Measurements from ENCODE around the gene IRAK3. TPM values are rescaled to one million over a fixed set of nuclear protein-coding genes. Genes with fewer than 3 reads are reported as not detected.
"Not testable (repeated sequence)": the region's sequence is repeated elsewhere in the genome, so short reads cannot be mapped to it uniquely, and the experiment has no call there.

Gene IRAK3
- total RNA-seq, 2 donors from 2014 or later: 3.3 to 3.6 TPM

DNA sequence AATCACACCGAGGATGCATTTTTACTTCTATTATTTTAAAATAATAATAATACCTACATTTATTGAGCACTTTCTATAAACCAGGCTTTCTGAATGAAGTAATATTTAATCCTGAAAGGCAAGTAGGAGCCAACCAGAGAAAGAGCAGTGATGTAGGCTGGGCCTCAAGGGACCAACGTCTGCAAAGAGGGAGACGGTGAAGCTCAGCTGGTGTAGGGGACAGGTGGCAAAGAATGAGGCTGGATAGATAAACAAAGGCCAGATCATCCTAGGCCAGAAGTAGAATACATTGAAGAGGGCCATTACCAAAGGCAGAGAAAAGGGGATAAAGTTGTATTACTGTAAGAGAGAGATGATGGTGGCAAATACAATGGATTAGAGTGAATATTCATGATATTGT lies 18.4 kb upstream of the IRAK3 start:
- peak overlapping the region; percentile 86 for H3K4me3 ChIP-seq
- TF ChIP-seq CTCF (IDR thresholded peaks at IDR 0.05): no peak
- DNase-seq: no peak
- no peak overlapping the region for H3K9ac ChIP-seq (ENCODE audit: low read depth in 2 of 2, low read length in 2 of 2)
- H3K4me1 ChIP-seq: no peaks in the 10 kb centered on the region
- intact Hi-C loops (cut with DNase I): no loop called here
- peak overlapping the region; percentile 100 for H3K27ac ChIP-seq
- H3K9me3 ChIP-seq: no peaks in the 10 kb centered on the region
- no peaks in the 10 kb centered on the region for H3K27me3 ChIP-seq
- no peaks in the 10 kb centered on the region for H3K36me3 ChIP-seq

DNA sequence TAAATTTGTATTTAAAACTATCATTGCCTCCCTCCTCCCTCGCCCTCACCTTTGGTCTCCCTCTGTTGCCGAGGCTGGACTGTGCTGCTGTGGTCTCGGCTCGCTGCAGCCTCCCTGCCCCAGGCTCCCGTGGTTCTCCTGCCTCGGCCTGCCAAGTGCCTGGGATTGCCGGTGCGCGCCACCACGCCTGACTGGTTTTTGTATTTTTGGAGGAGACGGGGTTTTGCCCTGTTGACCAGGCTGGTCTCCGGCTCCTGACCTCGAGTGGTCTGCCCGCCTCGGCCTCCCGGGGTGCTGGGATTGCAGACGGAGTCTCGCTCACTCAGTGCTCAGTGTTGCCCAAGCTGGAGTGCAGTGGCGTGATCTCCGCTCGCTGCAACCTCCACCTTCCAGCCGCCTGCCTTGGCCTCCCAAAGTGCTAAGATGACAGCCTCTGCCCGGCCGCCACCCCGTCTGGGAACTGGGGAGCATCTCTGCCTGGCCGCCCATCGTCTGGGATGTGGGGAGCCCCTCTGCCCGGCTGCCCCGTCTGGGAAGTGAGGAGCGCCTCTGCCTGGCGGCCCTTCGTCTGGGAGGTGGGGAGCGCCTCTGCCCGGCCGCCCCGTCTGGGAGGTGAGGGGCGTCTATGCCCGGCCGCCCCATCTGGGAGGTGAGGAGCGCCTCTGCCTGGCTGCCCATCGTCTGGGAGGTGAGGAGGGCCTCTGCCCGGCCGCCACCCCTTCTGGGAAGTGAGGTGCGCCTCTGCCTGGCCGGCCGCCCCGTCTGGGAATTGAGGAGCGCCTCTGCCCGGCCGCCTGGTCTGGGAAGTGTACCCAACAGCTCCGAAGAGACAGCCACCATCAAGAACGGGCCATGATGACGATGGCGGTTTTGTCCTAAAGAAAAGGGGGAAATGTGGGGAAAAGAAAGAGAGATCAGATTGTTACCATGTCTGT lies 14.4 kb upstream of the IRAK3 start:
- H3K4me1 ChIP-seq; H3K36me3 ChIP-seq; H3K9ac ChIP-seq (ENCODE audit: low read depth in 2 of 2, low read length in 2 of 2); intact Hi-C loops (cut with DNase I); H3K27me3 ChIP-seq; DNase-seq; H3K9me3 ChIP-seq; H3K27ac ChIP-seq; H3K4me3 ChIP-seq: not testable (repeated sequence)

DNA sequence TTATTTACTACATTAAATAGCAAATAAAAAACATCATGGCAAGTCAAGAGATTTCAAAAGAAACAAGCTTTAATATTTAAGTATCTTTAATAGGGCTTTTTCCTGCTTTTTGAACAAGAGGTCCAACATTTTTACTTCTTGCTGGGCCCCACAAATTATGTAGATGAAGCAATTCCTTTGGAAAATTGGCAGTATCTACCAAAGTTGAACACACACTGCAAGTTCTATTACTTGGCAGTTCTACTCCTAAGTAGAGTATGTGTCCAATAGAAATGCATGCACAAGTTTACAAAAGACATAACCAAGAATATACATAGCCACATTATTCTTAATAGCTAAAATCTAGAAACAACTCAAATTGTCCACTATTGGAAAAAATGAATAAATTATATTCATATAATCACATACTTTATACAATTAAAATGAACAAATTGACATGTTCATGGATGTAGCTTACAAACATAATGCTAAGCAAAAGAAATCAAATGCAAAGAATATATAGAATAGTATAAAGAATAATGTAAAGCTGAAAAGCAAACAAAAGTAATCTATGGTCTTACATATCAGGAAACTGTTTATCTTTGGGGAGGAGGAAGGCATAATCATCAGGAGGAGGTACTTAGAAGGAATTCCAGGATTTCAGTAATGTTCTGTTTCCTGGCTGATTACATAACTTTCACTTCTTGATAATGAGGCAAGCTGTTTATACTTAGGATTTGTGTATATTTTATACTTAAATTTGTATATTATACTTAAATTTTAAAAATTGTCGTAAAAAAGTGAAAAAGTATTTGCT lies 12.7 kb upstream of the IRAK3 start:
- no peaks in the 10 kb centered on the region for H3K36me3 ChIP-seq
- intact Hi-C loops (cut with DNase I): no loop called here
- H3K27ac ChIP-seq: no peak overlapping the region
- H3K4me1 ChIP-seq: no peaks in the 10 kb centered on the region
- no peak overlapping the region for H3K4me3 ChIP-seq
- TF ChIP-seq CTCF (IDR thresholded peaks at IDR 0.05): no peak
- no peak overlapping the region for H3K9ac ChIP-seq (ENCODE audit: low read depth in 2 of 2, low read length in 2 of 2)
- no peaks in the 10 kb centered on the region for H3K27me3 ChIP-seq
- H3K9me3 ChIP-seq: no peaks in the 10 kb centered on the region
- no peak for DNase-seq

DNA sequence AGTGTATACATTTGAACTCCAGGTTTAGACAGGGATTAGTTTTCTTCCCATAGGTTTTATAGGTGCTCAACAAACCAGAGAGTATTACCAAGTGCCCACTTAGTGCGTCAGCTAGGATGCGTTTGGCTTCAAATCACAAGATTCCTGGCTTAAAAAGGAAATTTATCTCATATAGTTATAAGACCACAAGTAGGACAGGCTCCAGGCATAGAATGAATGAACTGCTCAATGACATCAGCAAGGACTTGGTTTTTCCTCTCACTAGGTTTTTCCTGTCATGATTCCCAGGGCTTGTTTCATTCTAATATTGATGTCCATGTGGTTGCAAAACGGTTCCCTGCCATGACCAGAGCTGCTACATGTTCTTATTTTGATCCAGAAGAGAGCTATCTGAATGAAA lies 6.1 kb upstream of the IRAK3 start:
- H3K9me3 ChIP-seq: no peaks in the 10 kb centered on the region
- intact Hi-C loops (cut with DNase I): no loop called here
- H3K4me3 ChIP-seq: no peak overlapping the region
- no peak for DNase-seq
- no peak overlapping the region for H3K27ac ChIP-seq
- TF ChIP-seq CTCF (IDR thresholded peaks at IDR 0.05): no peak
- H3K9ac ChIP-seq (ENCODE audit: low read depth in 2 of 2, low read length in 2 of 2): no peak overlapping the region
- no peaks in the 10 kb centered on the region for H3K27me3 ChIP-seq
- no peaks in the 10 kb centered on the region for H3K4me1 ChIP-seq
- H3K36me3 ChIP-seq: no peaks in the 10 kb centered on the region

- intact Hi-C loops (cut with DNase I); H3K9me3 ChIP-seq; H3K27me3 ChIP-seq; H3K9ac ChIP-seq (ENCODE audit: low read depth in 2 of 2, low read length in 2 of 2); H3K4me3 ChIP-seq; H3K4me1 ChIP-seq; H3K36me3 ChIP-seq; DNase-seq; H3K27ac ChIP-seq: not testable (repeated sequence)
These were observed 4.2 kb upstream of the IRAK3 start for GRCh38 chr12:66184822-66185221.

DNA sequence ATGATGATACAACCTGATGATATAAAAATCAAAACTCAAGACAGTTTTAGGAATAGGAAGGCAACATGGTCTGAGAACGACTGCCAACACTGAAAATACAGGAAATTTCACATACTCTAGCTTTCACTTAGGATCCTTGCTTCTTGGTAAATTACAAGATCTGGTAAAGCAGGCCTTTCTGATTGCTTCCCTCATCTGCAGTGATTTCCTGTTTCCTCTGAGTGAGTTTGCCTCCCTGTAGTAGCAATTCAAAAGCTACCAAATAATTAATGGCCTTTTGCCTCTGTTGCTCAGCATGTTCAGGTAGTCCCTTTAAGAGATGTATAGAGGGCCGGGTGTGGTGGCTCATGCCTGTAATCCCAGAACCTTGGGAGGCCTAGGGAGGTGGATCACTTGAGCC lies 2.0 kb upstream of the IRAK3 start:
- Histone ChIP-seq H3K9ac (ENCODE audit: low read depth in 2 of 2, low read length in 2 of 2) (no peak overlapping the region), H3K4me1 (peaks cover 3% of the 10 kb centered on the region), H3K9me3 (no peaks in the 10 kb centered on the region), H3K27ac (no peak overlapping the region), H3K36me3 (no peaks in the 10 kb centered on the region), H3K27me3 (no peaks in the 10 kb centered on the region), H3K4me3 (no peak overlapping the region)
- no peak for DNase-seq
- TF ChIP-seq CTCF (IDR thresholded peaks at IDR 0.05): no peak
- intact Hi-C loops (cut with DNase I): no loop called here

Data from colonic mucosa (tissue), 4 donors.